Activated CD4-positive, alpha-beta T cell treated with anti-CD3 and anti-CD28 coated beads, Interleukin-10, Interleukin-2, amounts not matched to agents 100 ng/mL and 50 ng/mL, durations not matched to agents 16 hours and 8 hours (primary cell): Measurements from ENCODE around the gene CHD9.
"Not testable (repeated sequence)": the region's sequence is repeated elsewhere in the genome, so short reads cannot be mapped to it uniquely, and the experiment has no call there.

Experiments
- DNase-seq: peaks from one replicate; pipeline ENCODE4 v3.0.0-alpha.2; 2020

CHD9 gene

GRCh38 chr16:53290520-53290919 is 235.7 kb downstream of the CHD9 start:
- DNase-seq = no peak

DNA sequence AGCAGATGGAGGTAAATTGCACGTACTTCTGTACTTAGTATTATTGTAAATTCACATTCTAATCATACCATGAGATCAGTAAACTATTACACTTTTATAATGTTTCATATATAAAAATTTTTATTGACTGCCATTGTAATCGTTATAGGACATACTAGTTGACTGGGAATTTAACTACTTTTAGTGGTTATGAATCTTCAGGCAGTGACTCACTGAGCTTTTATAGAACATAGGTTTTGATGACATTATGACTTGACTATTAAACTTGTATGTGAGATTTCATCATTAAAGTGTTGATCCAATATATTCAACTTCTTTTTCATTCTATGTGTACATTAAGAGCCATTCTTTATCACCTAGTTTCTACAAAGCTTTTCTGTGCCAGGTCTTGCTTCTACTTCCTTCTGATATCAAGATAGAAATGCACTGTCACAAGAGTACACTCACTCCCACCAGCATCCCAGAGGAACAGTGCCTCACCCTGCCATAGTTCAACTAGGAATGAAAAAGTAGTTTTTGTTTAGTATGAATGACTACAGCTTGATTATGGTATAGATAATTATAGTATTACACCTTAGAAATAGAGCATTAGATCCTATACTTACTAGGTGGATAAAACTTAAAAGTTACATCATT is 237.1 kb downstream of the CHD9 start:
- no peak for DNase-seq

DNA sequence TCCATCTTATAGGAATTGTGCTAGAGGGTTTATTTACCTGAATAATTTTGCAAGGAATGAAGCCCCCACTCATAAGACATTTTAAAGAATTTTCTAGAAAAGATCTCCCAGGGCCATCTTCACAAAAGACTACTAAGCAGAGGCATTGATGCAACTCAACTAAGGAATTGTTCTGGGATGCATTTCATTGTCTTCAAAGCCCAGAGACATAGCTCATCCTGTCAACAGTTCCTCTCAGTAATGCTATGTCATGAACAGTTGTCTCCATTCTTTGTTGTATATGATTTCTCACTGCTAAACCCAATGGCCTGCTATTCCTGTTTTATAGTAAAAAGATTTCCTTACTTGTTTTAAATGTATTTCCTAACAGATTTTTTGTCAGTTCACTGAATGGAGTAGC is 242.7 kb downstream of the CHD9 start:
- DNase-seq = no peak

DNA sequence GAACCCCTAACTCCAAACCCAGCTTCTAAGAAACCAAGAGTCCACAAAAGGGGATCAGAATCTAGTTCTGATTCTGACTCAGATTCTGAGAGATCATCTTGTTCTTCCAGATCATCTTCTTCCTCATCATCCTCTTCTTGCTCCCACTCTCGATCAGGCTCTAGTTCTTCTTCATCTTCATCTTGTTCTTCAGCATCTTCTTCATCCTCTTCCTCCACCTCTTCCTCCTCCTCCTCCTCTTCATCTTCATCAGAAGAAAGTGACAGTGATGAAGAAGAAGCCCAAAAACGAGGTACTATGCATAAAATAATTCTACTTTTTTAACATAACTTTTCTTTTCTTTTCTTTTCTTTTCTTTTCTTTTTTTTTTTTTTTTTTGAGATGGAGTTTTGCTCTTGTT is 249.5 kb downstream of the CHD9 start:
- no peak for DNase-seq

DNA sequence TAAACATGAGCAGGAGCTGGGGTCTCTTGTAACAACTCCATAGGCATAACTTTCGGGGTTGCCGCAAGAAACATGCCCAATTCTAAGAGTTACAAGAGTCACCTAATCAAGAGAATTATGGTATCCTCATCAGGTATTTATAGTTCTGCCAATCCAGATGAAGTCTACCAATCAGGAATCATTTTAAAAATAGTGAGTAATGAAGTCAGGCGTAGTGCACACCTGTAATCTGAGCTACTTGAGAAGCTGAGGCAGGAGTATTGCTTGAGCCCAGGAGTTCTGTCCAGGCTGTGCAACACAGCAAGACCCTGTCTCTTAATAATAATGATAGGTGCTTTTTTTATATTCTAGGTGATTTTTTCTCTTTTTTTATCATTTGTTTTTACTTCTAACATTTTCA is 251.0 kb downstream of the CHD9 start:
- DNase-seq = no peak

- DNase-seq = no peak
Measured at GRCh38 chr16:53309457-53309856, 254.7 kb downstream of the CHD9 start.

GRCh38 chr16:53320992-53321391 is 266.2 kb downstream of the CHD9 start:
- no peak for DNase-seq

GRCh38 chr16:53323924-53324323 is 269.1 kb downstream of the CHD9 start:
- DNase-seq = no peak

GRCh38 chr16:53330991-53331390 is 276.2 kb downstream of the CHD9 start:
- DNase-seq = not testable (repeated sequence)

GRCh38 chr16:53334581-53334980 is 279.8 kb downstream of the CHD9 start:
- DNase-seq = no peak

- no peak for DNase-seq
Measured at GRCh38 chr16:53337294-53337693, 282.5 kb downstream of the CHD9 start.

- DNase-seq = no peak
Measured at GRCh38 chr16:53341792-53342191, 287.0 kb downstream of the CHD9 start.

DNA sequence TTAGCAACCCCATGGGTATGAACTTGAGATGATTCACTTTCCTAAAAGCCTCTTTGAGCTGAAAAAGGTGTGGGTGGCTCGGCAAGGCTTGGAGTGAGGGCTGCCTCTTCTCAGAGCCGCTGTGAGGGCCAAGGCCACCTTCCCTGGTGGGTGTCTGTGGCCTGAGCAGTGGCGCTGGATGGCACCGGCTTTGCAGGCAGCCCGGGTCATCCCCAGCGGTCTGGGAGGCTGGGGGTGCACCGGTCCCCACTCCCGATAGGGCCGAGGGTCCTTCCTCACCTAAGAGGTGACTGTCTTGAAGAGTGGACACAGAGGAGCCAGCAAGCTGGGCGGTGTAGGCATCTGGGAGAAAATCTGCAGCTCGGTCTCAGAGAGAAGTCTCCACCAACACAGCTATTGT is 300.3 kb downstream of the CHD9 start:
- DNase-seq = no peak

DNA sequence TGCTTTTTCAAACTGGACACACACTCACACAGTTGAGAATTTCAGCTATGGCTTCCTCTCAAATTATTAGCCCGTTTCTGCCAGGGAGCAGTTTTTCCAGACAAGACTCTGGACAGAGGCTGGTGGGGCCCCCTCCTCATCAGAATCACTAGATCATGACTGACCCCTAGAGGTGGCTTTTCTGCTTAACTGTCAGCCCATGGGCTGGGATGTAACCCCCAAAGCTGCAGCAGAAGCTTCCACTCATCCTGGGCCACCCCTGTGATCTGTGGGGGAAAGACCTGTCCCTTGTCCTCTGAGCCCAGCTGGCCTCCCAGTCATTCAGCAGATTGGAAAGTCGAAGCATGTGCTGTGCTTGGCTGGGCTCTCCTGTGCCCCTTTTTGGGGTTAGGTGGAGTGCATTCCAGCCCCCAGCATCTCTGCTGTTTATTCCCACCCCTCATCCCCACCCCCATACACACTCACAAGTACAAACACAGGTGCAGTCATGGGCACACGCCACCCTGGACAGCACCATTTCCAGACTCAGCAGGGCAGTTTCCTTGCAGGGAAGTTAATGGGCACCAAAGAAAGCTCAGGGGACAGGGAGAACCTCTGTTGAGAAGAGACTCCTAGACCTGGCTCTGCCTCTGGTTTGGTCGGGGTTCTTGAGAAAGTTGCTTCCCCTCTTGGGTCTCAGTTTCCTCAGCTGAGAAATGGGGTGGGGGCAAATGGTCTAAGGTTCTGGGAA is 301.9 kb downstream of the CHD9 start:
- no peak for DNase-seq

GRCh38 chr16:53357208-53357586 is 302.4 kb downstream of the CHD9 start:
- no peak for DNase-seq

- DNase-seq = no peak
Measured at GRCh38 chr16:53357955-53358354, 303.2 kb downstream of the CHD9 start.

DNA sequence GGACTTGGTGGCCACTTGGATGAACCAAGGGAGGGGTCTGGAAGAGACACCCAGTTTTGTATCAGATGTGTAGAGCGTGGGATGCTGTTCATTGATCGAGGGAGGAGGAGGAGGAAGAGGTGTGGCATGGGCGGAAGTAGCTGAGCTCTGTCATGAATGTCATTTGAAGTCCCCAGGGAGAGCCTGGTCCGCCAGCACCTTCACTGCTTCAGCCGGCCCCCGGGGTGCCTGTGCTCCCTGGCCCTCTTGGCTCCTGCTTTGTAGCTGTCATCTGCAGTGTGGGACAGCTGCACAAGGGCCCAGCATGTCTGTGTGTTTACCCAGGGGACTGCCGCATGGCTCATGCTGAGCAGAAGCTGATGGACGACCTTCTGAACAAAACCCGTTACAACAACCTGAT is 304.1 kb downstream of the CHD9 start:
- no peak for DNase-seq

- DNase-seq = no peak
Measured at GRCh38 chr16:53369921-53370320, 315.1 kb downstream of the CHD9 start.

GRCh38 chr16:53370827-53371226 is 316.0 kb downstream of the CHD9 start:
- no peak for DNase-seq

- DNase-seq = peak; percentile 56
Measured at GRCh38 chr16:53372992-53373871, 318.4 kb downstream of the CHD9 start.

DNA sequence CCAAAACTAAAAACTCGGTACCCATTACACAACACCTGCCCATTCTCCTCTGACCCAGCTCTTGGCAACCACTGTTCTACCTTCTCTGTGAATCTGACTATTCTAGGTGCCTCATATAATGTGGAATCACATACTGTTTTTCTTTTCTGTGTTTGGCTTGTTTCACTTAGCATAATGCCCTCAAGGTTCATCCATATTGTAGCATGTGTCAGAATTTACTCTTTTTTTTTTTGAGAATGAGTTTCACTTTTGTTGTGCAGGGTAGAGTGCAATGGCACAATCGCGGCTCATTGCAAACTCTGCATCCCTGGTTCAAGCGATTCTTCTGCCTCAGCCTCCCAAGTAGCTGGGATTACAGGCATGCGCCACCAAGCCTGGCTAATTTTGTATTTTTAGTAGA is 320.0 kb downstream of the CHD9 start:
- DNase-seq = no peak

DNA sequence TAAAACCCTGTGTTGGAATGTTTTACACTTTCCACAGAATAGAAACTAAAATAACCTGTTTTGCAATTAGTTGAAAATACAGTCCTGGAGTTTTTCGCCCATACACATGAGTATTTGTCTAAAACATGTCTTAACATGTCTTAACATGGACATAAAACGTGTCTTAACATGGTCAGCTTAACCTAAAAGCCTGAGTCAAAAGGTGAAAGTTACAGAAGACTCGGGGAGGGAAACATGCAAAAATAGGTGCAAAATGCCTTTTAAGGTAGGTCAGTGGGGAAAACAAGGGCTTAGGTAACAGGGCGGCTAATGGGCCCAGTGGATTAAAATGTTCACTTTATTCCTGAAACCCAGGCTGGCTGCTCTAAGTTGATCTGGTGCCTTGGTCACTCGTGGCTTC is 323.3 kb downstream of the CHD9 start:
- DNase-seq = no peak
